Activated CD4-positive, alpha-beta T cell treated with anti-CD3 and anti-CD28 coated beads, Interleukin-2, amount 10 ng/mL, durations not matched to agents 7 days and 5 days (primary cell): ENCODE data around the gene CCZ1B. TPM values are rescaled to one million over a fixed set of nuclear protein-coding genes. Genes with fewer than 3 reads are reported as not detected.
"Not testable (repeated sequence)": the region's sequence is repeated elsewhere in the genome, so short reads cannot be mapped to it uniquely, and the experiment has no call there.

Source experiments
- CTCF ChIA-PET: fragments of 350-600 bp; sonication (Branson Sonifier 250); formaldehyde crosslinking; loops from one replicate; lab custom pipeline; 2021; ENCODE audit warnings: antibody characterized with exemption; lab: Charles Lee
- POLR2A ChIA-PET: fragments of 350-600 bp; sonication (Branson Sonifier 250); formaldehyde crosslinking; loops from one replicate; lab custom pipeline; 2021; ENCODE audit warnings: antibody characterized with exemption; lab: Charles Lee
- DNase-seq: peaks from one replicate; pipeline ENCODE4 v3.0.0-alpha.2; 2020
- H3K27ac Mint-ChIP-seq: one replicate; pipeline ENCODE4 v1.8.0; 2021; ENCODE audit warnings: mild to moderate bottlenecking, moderate library complexity, mixed read lengths
- H3K27me3 Mint-ChIP-seq: one replicate; pipeline ENCODE4 v1.8.0; 2021; ENCODE audit warnings: mixed read lengths
- H3K36me3 Mint-ChIP-seq: one replicate; pipeline ENCODE4 v1.8.0; 2021; ENCODE audit warnings: low read depth, mixed read lengths
- H3K4me1 Mint-ChIP-seq: one replicate; pipeline ENCODE4 v1.8.0; 2021; ENCODE audit warnings: mixed read lengths
- H3K4me3 Mint-ChIP-seq: one replicate; pipeline ENCODE4 v1.8.0; 2021; ENCODE audit warnings: mild to moderate bottlenecking, moderate library complexity, mixed read lengths
- H3K9me3 Mint-ChIP-seq: one replicate; pipeline ENCODE4 v1.8.0; 2021; ENCODE audit warnings: mixed read lengths
- total RNA-seq, 2 experiments: library from RNA; stranded (reverse); gene quantifications; one replicate each; pipeline ENCODE4 v1.2.3, GENCODE V29; 2021

The CCZ1B gene
- total RNA-seq, 2 experiments from 2014 or later: 61.3 to 70.0 TPM

DNA sequence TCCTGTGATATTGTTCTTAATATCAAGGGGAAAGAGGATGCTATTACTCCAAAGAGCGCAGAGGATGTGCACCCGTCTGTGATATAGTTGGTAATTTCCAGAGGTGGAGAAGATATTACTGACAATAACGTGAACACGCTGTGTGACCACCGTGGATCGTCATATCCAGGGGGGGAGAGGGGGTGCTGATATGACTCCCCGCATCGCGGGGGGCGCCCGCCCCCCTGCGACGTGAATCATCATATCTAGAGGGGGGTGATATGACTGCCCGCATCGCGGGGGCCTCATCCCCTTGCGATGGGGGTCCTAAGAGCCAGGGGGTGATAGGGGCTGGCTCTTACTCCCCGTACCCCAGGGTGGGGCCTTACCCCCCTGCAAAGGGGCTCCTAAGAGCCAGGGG, 21.7 kb upstream of the CCZ1B start:
- H3K9me3 Mint-ChIP-seq, H3K27me3 Mint-ChIP-seq, H3K36me3 Mint-ChIP-seq, DNase-seq, CTCF ChIA-PET, H3K4me3 Mint-ChIP-seq, H3K4me1 Mint-ChIP-seq, POLR2A ChIA-PET, H3K27ac Mint-ChIP-seq: not testable (repeated sequence)

DNA sequence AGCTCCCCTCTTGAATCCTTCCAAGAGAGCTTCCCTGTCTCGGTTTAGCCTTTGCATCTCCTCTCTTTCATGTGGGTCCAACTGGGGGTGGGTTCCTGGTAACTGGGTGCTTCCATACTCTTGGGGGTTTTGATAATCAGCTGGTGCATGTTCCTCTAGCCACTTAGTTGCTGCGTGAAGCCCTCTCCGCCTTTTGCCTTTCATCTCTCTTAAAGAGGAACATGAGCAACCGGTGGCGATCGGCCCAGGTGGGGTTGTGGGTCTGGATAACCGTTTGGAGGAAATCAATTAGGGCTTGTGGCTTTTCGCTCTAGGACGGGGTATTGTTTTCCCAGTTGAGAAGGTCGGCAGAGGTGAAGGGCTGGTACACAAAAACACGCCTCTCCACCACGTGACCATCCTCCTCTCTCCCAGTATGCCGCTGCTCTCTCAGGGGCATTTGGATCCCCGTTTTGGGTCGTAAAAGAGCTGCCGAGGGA, 19.9 kb upstream of the CCZ1B start:
- H3K27me3 Mint-ChIP-seq, POLR2A ChIA-PET: not testable (repeated sequence)
- CTCF ChIA-PET: interaction anchor here (0.6 to 0.7 kb wide), 2 partner anchors 11 to 180 kb away, joined by 3 read pairs; no protein-coding TSS in a partner anchor

DNA sequence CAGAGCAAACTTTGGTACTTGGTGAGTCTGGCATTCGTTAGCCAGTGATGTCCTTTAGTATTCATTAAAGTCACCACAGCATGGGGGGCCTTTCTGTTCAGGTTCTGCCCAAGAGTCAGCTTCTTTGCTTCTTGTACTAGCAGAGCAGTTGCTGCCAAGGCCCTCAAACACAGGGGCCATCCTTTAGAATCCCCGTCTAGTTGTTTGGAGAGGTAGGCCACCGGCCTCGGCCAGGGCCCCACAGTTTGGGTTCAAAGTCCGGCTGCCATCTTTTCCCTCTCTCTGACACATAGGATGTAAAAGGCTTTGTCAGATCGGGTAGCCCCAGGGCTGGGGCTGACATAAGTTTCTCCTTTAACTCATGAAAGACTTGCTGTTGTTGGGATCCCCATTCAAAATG, 17.6 kb upstream of the CCZ1B start:
- H3K27ac Mint-ChIP-seq, H3K36me3 Mint-ChIP-seq, H3K4me3 Mint-ChIP-seq, H3K27me3 Mint-ChIP-seq, H3K4me1 Mint-ChIP-seq, CTCF ChIA-PET, DNase-seq, POLR2A ChIA-PET, H3K9me3 Mint-ChIP-seq: not testable (repeated sequence)

More for the DNA sequence above, 19.9 kb upstream of the CCZ1B start:
- DNase-seq, H3K27ac Mint-ChIP-seq, H3K9me3 Mint-ChIP-seq, H3K4me1 Mint-ChIP-seq, H3K36me3 Mint-ChIP-seq, H3K4me3 Mint-ChIP-seq: not testable (repeated sequence)

DNA sequence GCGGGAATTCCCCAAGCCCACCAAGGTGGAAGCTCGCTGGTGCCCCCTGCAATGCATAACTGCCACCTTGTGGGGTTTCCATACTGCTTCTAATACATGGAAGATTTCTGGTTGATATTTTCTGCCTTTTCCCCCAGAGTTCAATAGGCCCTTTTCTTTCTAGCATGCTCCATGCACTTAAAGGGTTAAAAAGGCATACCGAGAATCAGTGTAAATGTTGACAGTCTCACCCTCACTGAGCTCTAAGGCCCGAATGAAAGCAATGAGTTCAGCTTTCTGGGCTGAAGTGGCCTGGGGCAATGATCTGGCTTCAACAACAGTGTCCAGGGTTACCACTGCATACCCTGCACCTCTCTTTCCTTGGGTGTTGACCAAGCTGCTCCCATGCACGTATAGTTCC, 17.0 kb upstream of the CCZ1B start:
- H3K36me3 Mint-ChIP-seq, H3K4me1 Mint-ChIP-seq, H3K4me3 Mint-ChIP-seq, DNase-seq, H3K9me3 Mint-ChIP-seq, POLR2A ChIA-PET, CTCF ChIA-PET, H3K27me3 Mint-ChIP-seq, H3K27ac Mint-ChIP-seq: not testable (repeated sequence)

DNA sequence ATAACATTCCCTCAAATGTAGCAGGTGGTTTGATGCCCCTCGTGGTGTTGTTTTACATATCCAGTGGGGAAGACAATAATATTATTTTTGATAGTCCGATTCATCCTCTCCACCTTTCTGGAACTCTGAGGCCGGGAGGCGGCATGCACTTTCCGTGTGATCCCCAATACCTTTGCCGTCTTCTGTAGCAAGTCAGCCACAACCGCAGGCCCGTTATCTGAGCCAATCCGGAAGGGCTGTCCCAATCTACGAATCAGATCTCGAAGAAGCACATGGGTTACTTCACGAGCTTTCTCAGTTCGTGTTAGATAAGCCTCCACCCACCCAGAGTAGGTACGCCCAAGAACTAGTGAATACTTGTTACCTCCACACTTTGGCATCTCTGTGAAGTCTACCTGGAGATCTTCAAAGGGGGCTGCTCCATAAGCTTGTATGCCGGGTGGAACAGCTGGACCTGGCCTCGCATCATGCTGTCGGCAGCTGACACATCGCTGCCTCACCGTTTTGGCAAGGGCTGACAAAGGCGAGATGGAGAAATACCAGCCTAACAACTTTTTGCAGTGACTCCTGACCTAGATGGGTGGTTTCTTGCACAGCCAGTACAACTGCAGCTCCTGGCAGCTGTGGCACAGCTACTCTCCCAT, 16.3 kb upstream of the CCZ1B start:
- POLR2A ChIA-PET, H3K4me1 Mint-ChIP-seq, DNase-seq, H3K27me3 Mint-ChIP-seq, H3K36me3 Mint-ChIP-seq, H3K4me3 Mint-ChIP-seq, H3K9me3 Mint-ChIP-seq, CTCF ChIA-PET, H3K27ac Mint-ChIP-seq: not testable (repeated sequence)

DNA sequence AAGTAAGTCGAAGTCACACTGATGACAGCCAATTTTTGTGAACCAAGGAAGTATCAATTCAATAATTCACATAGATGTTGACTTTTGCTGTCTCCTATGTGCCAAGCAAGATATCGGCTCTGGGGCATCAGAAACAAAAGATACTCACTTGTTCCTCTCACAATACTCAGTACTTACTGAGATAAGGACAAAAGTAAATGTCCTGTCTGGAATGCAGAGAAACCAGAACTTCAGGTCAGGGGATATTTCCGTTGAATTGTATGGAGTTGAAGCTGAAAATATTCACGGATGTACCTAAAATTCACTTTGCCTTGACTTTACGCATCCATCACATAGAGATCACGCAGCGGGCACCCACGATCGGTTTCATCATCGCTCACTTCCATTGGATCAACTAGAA, 11.0 kb upstream of the CCZ1B start:
- H3K4me3 Mint-ChIP-seq, H3K4me1 Mint-ChIP-seq, H3K27ac Mint-ChIP-seq, POLR2A ChIA-PET, DNase-seq, H3K36me3 Mint-ChIP-seq, H3K9me3 Mint-ChIP-seq, H3K27me3 Mint-ChIP-seq: not testable (repeated sequence)
- CTCF ChIA-PET: interaction anchor here (0.7 kb wide), 1 partner anchor 323 kb away, joined by 3 read pairs; no protein-coding TSS in a partner anchor

DNA sequence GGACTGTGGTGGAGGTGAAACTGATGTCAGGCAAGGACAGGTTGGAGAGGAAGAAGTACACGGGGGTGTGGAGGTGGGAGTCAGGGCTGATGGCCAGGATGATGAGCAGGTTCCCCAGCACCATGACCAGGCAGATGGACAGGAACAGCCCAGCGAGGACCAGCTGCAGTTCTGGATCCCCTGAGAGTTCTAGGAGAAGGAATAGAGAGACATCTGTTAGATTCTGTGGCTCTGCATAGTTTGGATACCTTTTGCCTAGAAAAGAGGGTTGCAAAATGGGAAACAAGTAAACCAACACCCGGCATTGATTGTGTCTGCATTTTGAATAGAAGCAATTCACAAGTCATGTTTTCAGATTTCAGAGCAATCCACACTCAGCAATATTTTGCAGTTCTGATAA, 9.4 kb upstream of the CCZ1B start:
- POLR2A ChIA-PET, H3K36me3 Mint-ChIP-seq, DNase-seq, H3K27ac Mint-ChIP-seq, H3K4me1 Mint-ChIP-seq, H3K4me3 Mint-ChIP-seq, H3K27me3 Mint-ChIP-seq, H3K9me3 Mint-ChIP-seq, CTCF ChIA-PET: not testable (repeated sequence)

DNA sequence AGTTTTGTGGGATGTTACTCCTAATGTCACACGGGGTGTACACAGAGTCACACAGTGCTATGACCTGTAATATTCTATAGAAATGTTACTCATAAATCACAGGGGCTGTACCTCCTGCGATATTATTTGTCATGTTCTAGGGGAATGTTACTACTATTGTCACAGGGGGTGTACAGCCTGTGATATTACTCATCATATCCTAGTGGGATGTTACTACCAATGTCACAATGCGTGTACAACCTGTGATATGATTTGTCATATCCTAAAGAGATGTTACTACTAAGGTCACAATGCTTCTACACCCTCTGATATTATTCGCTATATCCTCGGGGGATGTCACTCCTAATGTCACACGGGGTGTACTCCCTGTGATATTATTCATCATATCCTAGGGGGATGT, 7.6 kb upstream of the CCZ1B start:
- Mint-ChIP-seq H3K27ac (no peak overlapping the region), H3K27me3 (peaks cover 10% of the 10 kb centered on the region), H3K36me3 (no peaks in the 10 kb centered on the region), H3K4me3 (no peak overlapping the region), H3K4me1 (no peaks in the 10 kb centered on the region), H3K9me3 (no peaks in the 10 kb centered on the region)
- POLR2A ChIA-PET: no interaction called here
- no peak for DNase-seq
- CTCF ChIA-PET: no interaction called here

DNA sequence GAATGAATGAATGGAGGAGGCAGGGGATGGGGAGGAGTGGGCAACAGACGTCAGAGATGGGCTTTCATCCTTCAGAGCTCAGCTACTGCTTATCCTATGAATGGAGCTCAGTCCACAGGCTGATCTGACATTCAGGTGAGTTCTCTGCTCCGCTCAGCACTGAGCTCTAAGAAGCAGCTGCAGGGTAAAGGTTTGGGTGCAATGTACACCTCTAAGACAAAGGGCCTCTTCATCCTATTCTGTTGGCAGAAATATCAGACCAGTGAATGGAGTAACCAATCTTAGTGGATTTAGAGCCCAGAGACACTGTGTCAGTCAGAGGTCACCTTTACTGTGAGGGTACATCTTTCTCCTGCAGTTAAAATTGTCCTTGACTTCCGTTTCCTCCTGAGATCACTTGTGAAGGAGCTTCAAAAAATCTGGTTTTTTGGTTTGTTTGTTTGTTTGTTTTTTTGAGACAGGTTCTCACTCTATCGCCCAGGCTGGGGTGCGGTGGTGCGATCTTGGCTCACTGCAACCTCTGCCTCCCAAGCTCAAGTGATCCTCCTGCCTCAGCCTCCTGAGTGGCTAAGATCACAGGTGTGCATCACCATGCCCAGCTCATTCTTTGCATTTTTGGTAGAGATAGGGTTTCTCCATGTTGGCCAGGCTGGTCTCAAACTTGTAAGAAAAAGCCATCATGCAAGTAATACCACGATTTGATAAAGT, 5.1 kb upstream of the CCZ1B start:
- no peak for DNase-seq
- Mint-ChIP-seq H3K27ac (no peak overlapping the region), H3K36me3 (peaks cover 1% of the 10 kb centered on the region), H3K9me3 (peaks cover 2% of the 10 kb centered on the region), H3K4me3 (no peak overlapping the region), H3K4me1 (peaks cover 5% of the 10 kb centered on the region), H3K27me3 (peaks cover 10% of the 10 kb centered on the region)
- POLR2A ChIA-PET: no interaction called here
- CTCF ChIA-PET: interaction anchor here (0.5 kb wide), 1 partner anchor 745 kb away, joined by 3 read pairs; no protein-coding TSS in a partner anchor

DNA sequence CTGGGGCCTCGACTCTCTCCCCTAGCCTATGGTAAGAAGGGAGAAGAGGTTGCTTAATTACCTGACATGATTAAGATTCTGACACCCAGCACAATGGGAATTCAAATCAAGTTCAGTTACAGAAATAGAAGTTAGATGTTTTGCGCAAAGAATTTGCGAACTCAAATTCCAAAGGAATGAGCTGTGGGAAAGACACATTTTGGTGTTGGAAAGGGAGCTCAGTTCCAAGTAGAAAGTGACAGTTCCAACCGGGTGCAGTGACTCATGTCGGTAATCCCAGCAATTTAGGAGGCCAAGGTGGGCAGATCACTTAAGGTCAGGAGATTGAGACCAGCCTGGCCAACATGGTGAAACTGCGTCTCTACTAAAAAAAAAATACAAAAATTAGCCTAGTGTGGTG, 4.0 kb upstream of the CCZ1B start:
- H3K27ac Mint-ChIP-seq, POLR2A ChIA-PET, H3K4me1 Mint-ChIP-seq, H3K9me3 Mint-ChIP-seq, H3K4me3 Mint-ChIP-seq, H3K27me3 Mint-ChIP-seq, DNase-seq, H3K36me3 Mint-ChIP-seq: not testable (repeated sequence)
- CTCF ChIA-PET: interaction anchor here (1.0 kb wide), 1 partner anchor 240 kb away, joined by 4 read pairs; the partner anchor contains the start of gene INTS15

DNA sequence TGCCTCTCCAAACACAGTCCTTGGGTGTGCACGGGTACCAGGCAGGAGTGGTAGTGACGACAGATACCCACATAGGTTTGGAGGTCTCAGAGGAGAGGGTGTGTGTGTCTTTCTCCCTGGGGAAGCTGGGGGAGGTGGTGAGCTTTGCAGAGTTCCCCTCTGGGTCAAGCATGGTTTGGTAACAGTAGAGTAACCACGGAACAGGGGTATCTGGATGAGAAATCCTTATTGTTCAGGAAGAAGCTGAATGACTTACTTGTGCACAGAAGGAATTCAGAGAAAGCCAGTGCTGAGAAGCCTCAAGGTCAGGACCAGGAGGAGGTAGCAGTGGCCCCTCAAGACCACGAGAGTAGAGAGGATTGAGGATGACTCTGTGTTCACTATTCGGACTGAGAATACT, 3.5 kb upstream of the CCZ1B start:
- H3K27ac Mint-ChIP-seq, H3K36me3 Mint-ChIP-seq, H3K4me1 Mint-ChIP-seq, H3K27me3 Mint-ChIP-seq, POLR2A ChIA-PET, H3K4me3 Mint-ChIP-seq, H3K9me3 Mint-ChIP-seq, DNase-seq: not testable (repeated sequence)
- CTCF ChIA-PET: interaction anchor here (1.0 kb wide), 1 partner anchor 239 kb away, joined by 4 read pairs; the partner anchor contains the start of gene INTS15

DNA sequence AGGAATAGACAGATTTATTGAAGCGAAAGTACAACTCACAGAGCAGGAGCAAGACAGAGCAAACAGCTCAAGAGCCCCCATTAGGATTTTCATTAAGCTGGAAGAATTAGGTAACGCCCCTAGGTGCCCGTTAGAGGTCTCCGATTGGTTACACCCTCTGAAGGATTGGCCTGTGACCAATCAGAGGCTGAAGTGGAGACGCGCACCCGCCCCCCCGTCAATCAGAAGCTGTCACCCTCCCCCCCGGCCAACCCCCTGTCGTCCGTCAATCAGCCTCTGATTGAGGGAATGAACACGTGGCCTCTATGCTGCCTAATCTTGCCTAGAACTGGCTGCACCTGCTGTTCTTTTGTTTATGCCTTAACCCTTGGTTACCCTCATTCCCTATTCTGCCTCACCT, 1.1 kb upstream of the CCZ1B start:
- H3K9me3 Mint-ChIP-seq: not testable (repeated sequence)

DNA sequence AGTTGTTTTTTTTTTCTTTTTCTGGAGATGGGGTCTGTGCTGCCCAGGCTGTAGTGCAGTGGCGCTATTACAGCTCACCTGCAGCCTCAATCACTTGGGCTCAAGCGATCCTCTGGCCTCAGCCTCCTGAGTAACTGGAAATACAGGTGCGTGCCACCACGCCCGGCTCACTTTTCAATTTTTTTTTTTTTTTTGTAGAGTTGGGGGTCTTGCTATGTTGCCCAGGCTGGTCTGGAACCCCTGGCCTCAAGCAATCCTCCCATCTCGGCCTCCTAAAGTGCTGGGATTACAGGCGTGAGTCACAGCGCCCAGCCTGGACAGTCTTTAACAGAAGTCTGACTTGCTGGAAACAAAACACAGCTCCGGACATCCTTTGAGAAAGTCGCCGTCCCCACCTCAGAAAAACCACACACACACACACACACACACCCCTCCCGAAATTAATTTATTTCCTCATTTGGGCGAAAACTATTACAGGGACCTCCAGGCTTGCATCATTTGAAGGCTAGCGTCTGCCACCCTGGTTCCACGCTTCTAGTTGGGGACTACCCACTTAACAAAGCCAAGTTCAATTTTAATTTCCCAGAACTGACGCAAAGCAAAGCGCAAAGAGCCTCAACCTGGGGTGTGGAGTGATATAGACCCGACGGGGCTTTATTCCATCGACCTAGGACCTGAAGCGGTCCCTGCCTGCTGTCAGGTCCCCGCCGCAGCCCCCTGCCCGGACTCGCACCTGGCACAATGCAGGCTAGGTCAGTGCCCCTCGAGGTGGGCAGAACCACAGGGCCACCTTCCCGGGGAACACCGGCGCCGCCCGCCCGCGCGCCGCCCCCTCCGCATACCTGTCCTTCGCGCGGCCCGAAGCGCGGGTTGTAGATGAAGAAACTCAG, 594 bp downstream of the CCZ1B start:
- H3K9me3 Mint-ChIP-seq, POLR2A ChIA-PET, H3K27ac Mint-ChIP-seq, H3K27me3 Mint-ChIP-seq, DNase-seq, CTCF ChIA-PET: not testable (repeated sequence)
- H3K36me3 Mint-ChIP-seq: peaks cover 15% of the 10 kb centered on the region
- H3K4me3 Mint-ChIP-seq: peak overlapping the region; percentile 63
- peaks cover 12% of the 10 kb centered on the region for H3K4me1 Mint-ChIP-seq

More for the DNA sequence above, 1.1 kb upstream of the CCZ1B start:
- H3K27me3 Mint-ChIP-seq, CTCF ChIA-PET, POLR2A ChIA-PET, H3K36me3 Mint-ChIP-seq, DNase-seq: not testable (repeated sequence)
- Mint-ChIP-seq H3K4me3 (peak overlapping the region; percentile 38), H3K4me1 (peaks cover 12% of the 10 kb centered on the region), H3K27ac (peak overlapping the region; percentile 72)
